KOPT-K1 (cell line): ENCODE data around the gene VWF.

Source experiments
- H3K27ac ChIP-seq: fragments of 200-600 bp; sonication (generic); 2 replicates; pipeline ENCODE4 v1.5.1; 2016; ENCODE audit warnings: antibody characterized with exemption, mild to moderate bottlenecking, low read depth, low read length; ENCODE audit not compliant: poor library complexity, severe bottlenecking
- H3K36me3 ChIP-seq: fragments of 200-600 bp; sonication (generic); 2 replicates; pipeline ENCODE4 v1.5.1; 2017; ENCODE audit warnings: antibody characterized with exemption, mild to moderate bottlenecking, low read length, moderate library complexity; ENCODE audit not compliant: insufficient read depth
- H3K9me3 ChIP-seq: fragments of 200-600 bp; sonication (generic); 2 replicates; pipeline ENCODE4 v1.5.1; 2017; ENCODE audit warnings: antibody characterized with exemption, low read length, mild to moderate bottlenecking; ENCODE audit not compliant: insufficient read depth, poor library complexity, severe bottlenecking

The VWF gene

GRCh38 chr12:5971194-5971850 is 153.1 kb downstream of the VWF start:
- Histone ChIP-seq H3K27ac (no peak overlapping the region), H3K36me3 (no peaks in the 10 kb centered on the region), H3K9me3 (no peaks in the 10 kb centered on the region)

GRCh38 chr12:5969974-5970690 is 154.3 kb downstream of the VWF start:
- H3K9me3 ChIP-seq, result no peaks in the 10 kb centered on the region
- H3K27ac ChIP-seq, result no peak overlapping the region
- no peaks in the 10 kb centered on the region for H3K36me3 ChIP-seq

GRCh38 chr12:5969156-5969973 is 155.1 kb downstream of the VWF start:
- H3K9me3 ChIP-seq, result no peaks in the 10 kb centered on the region
- no peaks in the 10 kb centered on the region for H3K36me3 ChIP-seq
- no peak overlapping the region for H3K27ac ChIP-seq

- Histone ChIP-seq H3K27ac (no peak overlapping the region), H3K9me3 (no peaks in the 10 kb centered on the region), H3K36me3 (no peaks in the 10 kb centered on the region)
Measured at GRCh38 chr12:5967645-5968415, 156.6 kb downstream of the VWF start.

- H3K9me3 ChIP-seq, result no peaks in the 10 kb centered on the region
- H3K27ac ChIP-seq, result no peak overlapping the region
- H3K36me3 ChIP-seq, result no peaks in the 10 kb centered on the region
Measured at GRCh38 chr12:5966486-5967095, 157.9 kb downstream of the VWF start.

- Histone ChIP-seq H3K27ac (no peak overlapping the region), H3K9me3 (no peaks in the 10 kb centered on the region), H3K36me3 (no peaks in the 10 kb centered on the region)
Measured at GRCh38 chr12:5965950-5966383, 158.5 kb downstream of the VWF start.

GRCh38 chr12:5964913-5965900 is 159.3 kb downstream of the VWF start:
- H3K27ac ChIP-seq, result no peak overlapping the region
- no peaks in the 10 kb centered on the region for H3K36me3 ChIP-seq
- H3K9me3 ChIP-seq, result no peaks in the 10 kb centered on the region

GRCh38 chr12:5963515-5963914 is 161.0 kb downstream of the VWF start:
- no peak overlapping the region for H3K27ac ChIP-seq
- no peaks in the 10 kb centered on the region for H3K9me3 ChIP-seq
- H3K36me3 ChIP-seq, result no peaks in the 10 kb centered on the region

- Histone ChIP-seq H3K36me3 (no peaks in the 10 kb centered on the region), H3K9me3 (no peaks in the 10 kb centered on the region), H3K27ac (no peak overlapping the region)
Measured at GRCh38 chr12:5960783-5961182, 163.7 kb downstream of the VWF start.

GRCh38 chr12:5956987-5957386 is 167.5 kb downstream of the VWF start:
- Histone ChIP-seq H3K36me3 (no peaks in the 10 kb centered on the region), H3K27ac (no peak overlapping the region), H3K9me3 (no peaks in the 10 kb centered on the region)

GRCh38 chr12:5954661-5955060 is 169.8 kb downstream of the VWF start:
- no peaks in the 10 kb centered on the region for H3K9me3 ChIP-seq
- no peak overlapping the region for H3K27ac ChIP-seq
- no peaks in the 10 kb centered on the region for H3K36me3 ChIP-seq

- Histone ChIP-seq H3K9me3 (no peaks in the 10 kb centered on the region), H3K36me3 (no peaks in the 10 kb centered on the region), H3K27ac (no peak overlapping the region)
Measured at GRCh38 chr12:5953835-5954586, 170.5 kb downstream of the VWF start.

- H3K27ac ChIP-seq, result no peak overlapping the region
- no peaks in the 10 kb centered on the region for H3K36me3 ChIP-seq
- H3K9me3 ChIP-seq, result no peaks in the 10 kb centered on the region
Measured at GRCh38 chr12:5952031-5952430, 172.4 kb downstream of the VWF start.
